SU-DHL-6 (cell line): ENCODE results near the gene ACRV1.

ENCODE experiments used
- EZH2phosphoT487 ChIP-seq: fragments of 200-600 bp; sonication (generic), shearing (Covaris generic); conservative IDR thresholded peaks from 2 replicates; pipeline ENCODE4 v1.6.1; 2018; ENCODE audit warnings: mild to moderate bottlenecking, antibody characterized with exemption, low read length, moderate library complexity, mixed read lengths
- TF ChIP-seq, protein P1 (sequence below): fragments of 200-600 bp; sonication (generic); IDR thresholded peaks from one replicate; pipeline ENCODE4 v1.5.1; 2017; ENCODE audit warnings: antibody characterized with exemption, mild to moderate bottlenecking, low read length, moderate library complexity; ENCODE audit not compliant: insufficient read depth, poor library complexity, severe bottlenecking

DNA sequence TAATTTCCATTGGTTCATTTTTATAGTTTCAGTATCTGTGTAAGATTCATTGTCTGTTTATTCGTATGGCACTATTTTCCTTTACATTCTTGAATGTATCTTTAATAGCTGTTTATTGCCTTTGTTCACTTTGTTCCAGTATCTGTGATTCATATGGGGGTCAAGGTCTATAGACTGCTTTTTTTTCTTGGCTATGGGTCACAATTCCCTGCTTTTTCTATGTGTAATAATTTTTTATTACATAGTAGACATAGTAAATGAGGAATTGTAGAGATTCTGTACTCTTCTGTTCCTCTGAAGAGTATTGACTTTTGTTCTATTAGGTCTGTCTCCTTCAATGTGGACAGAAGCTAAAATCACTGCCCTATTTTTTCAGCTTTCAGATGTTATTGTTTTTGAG, 10.5 kb downstream of the ACRV1 start:
- TF ChIP-seq, protein P1, sequence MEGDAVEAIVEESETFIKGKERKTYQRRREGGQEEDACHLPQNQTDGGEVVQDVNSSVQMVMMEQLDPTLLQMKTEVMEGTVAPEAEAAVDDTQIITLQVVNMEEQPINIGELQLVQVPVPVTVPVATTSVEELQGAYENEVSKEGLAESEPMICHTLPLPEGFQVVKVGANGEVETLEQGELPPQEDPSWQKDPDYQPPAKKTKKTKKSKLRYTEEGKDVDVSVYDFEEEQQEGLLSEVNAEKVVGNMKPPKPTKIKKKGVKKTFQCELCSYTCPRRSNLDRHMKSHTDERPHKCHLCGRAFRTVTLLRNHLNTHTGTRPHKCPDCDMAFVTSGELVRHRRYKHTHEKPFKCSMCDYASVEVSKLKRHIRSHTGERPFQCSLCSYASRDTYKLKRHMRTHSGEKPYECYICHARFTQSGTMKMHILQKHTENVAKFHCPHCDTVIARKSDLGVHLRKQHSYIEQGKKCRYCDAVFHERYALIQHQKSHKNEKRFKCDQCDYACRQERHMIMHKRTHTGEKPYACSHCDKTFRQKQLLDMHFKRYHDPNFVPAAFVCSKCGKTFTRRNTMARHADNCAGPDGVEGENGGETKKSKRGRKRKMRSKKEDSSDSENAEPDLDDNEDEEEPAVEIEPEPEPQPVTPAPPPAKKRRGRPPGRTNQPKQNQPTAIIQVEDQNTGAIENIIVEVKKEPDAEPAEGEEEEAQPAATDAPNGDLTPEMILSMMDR: no peak
- no peak for TF ChIP-seq EZH2phosphoT487
